Subcutaneous adipose tissue (tissue), 4 donors: ENCODE results near the gene TCERG1. TPM values are rescaled to one million over a fixed set of nuclear protein-coding genes. Genes with fewer than 3 reads are reported as not detected.

Experiments
- total RNA-seq, 4 donors: library from RNA; depleted of rRNA; stranded (reverse); fragments of >200 nt; gene quantifications; one replicate each; pipeline ENCODE4 v1.1.0, GENCODE V29; 2016
- TF ChIP-seq, protein P1 (sequence below): fragments of 450-650 bp; IDR thresholded peaks from one replicate; pipeline ENCODE4 v1.5.1; 2016; ENCODE audit warnings: low read depth, mild to moderate bottlenecking, control low read depth, antibody characterized with exemption, moderate library complexity

Gene TCERG1
- total RNA-seq = 100 to 1,000 TPM in 1 of 4 donors, 10 to 100 TPM in 3; 41.6 to 120 (median 59.2) TPM

DNA sequence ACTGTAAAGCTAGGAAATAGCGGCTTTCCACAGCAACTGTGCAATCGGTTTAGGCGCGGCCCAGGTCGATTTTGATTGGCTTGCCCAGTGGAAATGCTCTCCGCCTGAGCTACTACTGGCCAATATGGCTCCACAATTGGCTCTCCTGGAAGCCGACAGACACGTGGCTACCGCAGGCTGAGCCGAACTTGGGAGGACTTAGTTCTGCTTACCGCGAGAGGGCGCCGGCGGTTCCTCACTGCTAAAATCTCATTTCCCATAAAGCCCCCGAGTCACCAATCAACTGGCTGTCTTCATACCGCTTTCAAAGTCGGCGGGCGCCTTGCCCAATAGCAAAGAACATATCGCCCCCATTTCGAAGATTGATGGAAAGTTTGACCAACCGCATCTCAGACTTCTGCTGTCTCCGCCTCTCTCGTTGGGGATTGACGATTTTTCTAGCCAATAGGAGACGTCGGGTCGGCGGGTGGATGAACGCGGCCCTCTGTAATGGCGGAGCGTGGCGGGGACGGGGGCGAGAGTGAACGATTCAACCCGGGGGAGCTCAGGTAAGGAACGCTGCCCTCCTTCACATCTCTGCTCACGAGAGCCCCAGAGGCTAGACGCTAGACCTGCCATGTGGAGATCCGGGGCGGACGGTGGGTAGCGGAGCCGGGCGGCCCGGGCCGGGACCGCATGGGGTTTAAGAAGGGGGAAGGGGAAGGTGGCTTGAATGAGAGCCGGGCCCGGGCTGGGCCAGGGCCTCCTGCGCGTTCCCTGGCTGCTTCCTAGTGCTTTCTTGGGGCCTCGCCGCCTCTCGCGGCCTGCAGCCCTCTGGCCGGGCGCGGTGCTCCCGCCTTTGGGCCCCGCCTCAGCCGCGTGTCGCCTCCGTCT, at the start of gene TCERG1:
TSS of gene TCERG1 (plus strand) at position 473 of the 873 bp plus-strand sequence. CDS start at position 490, 17 bp downstream.
- TF ChIP-seq, protein P1, sequence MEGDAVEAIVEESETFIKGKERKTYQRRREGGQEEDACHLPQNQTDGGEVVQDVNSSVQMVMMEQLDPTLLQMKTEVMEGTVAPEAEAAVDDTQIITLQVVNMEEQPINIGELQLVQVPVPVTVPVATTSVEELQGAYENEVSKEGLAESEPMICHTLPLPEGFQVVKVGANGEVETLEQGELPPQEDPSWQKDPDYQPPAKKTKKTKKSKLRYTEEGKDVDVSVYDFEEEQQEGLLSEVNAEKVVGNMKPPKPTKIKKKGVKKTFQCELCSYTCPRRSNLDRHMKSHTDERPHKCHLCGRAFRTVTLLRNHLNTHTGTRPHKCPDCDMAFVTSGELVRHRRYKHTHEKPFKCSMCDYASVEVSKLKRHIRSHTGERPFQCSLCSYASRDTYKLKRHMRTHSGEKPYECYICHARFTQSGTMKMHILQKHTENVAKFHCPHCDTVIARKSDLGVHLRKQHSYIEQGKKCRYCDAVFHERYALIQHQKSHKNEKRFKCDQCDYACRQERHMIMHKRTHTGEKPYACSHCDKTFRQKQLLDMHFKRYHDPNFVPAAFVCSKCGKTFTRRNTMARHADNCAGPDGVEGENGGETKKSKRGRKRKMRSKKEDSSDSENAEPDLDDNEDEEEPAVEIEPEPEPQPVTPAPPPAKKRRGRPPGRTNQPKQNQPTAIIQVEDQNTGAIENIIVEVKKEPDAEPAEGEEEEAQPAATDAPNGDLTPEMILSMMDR = no peak

DNA sequence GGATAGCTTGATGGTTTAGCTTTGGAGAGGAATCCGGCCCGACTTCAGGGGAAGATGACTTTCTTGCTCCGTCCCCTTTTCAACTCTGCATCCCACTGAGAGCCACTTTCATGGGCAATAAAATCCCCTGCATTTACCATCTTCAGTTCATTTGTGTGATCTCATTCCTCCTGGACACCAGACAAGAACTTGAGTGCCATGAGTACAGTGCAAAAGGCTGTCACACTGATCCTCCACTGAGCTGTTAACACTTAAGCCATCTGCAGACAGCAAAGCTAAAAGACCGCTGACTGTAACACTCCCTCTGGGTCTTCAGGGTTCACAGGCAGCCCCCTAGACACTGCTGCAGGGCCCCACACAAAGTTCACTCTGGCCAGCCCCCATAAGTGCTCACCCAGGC, 48.3 kb upstream of the TCERG1 start:
- TF ChIP-seq, protein P1 = no peak

- TF ChIP-seq, protein P1 = no peak
Observed at GRCh38 chr5:146399481-146399880, 47.7 kb upstream of the TCERG1 start.

DNA sequence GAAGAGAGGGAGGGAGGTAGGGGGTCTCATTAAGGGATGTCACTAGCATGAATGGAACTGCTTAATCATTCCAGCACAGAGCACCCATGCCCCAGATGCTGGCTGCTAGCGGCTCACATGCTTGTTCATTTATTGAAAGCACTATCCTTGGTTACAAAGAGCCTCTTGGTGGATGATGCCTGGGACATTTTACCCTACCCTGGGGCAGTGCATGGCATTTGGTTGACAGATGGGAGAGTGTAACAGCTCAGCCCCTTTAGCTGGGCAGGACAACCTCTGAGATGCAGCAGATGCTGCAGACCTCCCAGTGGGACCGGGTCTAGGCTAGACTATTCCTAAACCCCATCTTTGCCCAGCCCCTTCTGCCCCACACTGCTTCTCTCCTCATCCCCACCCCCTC, 46.9 kb upstream of the TCERG1 start:
- TF ChIP-seq, protein P1 = no peak

DNA sequence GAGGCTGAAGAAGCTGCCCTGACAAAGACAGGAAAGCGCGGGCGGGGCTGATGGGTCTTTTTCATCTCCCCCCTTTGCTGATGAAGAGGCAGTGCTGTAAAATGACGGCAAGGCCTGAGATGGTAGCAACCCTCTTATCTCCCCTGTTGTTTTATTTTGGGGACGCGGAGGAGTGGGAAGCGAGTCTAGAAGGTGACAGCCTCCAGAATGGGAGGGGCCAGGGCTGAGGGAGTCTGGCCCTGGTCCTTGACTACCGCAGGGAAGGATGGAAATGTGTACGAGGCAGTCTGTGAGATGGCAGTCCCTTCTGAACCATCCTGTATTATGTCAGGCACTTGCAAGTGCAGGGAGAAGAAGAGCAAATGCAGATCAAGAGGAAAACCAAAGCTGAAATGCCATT, 46.1 kb upstream of the TCERG1 start:
- TF ChIP-seq, protein P1 = no peak

DNA sequence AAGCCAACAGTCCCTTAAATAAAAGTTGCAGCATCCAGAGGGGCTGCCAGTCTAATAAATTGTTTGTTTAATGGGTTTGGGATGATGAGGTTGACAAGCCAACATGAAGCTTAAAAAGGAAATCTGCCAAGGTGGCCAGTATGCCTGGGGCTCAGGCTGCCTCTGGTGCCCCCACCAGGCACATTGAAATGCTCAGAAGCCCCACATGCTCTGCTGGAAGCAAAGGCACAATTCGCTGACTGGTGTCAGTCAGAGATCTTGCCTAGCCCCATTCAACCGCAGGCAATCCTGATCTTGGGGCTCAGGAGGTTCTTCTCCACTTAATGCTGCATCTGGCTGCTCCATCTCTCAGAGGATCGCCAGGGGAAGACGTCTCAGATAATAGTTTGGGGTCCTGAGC, 44.2 kb upstream of the TCERG1 start:
- TF ChIP-seq, protein P1 = no peak

GRCh38 chr5:146409054-146409671, 38.0 kb upstream of the TCERG1 start:
- TF ChIP-seq, protein P1 = no peak
